Measurements from ENCODE around the gene COA3. TPM values are rescaled to one million over a fixed set of nuclear protein-coding genes. Genes with fewer than 3 reads are reported as not detected.
A peak's percentile ranks its signal among the peaks of the same experiment; 100 is the strongest.
"Not testable (repeated sequence)": the region's sequence is repeated elsewhere in the genome, so short reads cannot be mapped to it uniquely, and the experiment has no call there.

COA3 gene
- total RNA-seq, 1 donor from 2014 or later, result 39.5 TPM

DNA sequence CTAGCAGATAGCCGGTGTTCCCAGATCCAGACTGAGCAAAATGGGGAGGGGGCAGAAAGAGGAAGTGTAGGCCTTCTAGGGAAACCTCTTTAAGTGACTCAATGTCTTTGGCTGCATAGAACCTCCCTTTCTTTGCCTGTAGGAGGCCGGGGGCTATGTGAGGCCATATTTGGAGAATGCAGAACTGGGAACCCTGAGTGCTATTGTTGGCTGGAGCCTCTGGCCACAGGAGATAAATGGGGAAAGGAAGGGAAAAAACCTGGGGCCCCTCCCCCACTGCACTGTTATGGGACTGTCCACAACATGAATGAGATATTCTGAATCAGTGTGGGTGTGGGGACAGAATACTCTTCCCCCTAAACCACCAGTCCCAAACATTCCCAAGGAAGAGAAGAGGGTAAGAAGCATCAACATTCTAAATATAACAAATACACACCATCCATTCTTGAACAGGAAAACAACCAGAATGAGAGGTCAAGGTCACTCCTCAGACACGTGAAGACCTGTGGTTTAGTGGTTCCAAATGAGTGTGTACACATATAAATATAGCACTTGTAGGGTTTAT, 22.9 kb downstream of the COA3 start:
- Mint-ChIP-seq H3K27ac (ENCODE audit: unreplicated experiment) (no peak overlapping the region), H3K4me1 (ENCODE audit: low read depth) (peaks cover 44% of the 10 kb centered on the region), H3K36me3 (ENCODE audit: low read depth) (peaks cover 7% of the 10 kb centered on the region), H3K9me3 (ENCODE audit: low read depth) (no peaks in the 10 kb centered on the region), H3K27me3 (ENCODE audit: low read depth) (no peaks in the 10 kb centered on the region), H3K4me3 (ENCODE audit: unreplicated experiment) (no peak overlapping the region)
- DNase-seq (ENCODE audit: low spot score), result no peak
- TF ChIP-seq, protein P1, sequence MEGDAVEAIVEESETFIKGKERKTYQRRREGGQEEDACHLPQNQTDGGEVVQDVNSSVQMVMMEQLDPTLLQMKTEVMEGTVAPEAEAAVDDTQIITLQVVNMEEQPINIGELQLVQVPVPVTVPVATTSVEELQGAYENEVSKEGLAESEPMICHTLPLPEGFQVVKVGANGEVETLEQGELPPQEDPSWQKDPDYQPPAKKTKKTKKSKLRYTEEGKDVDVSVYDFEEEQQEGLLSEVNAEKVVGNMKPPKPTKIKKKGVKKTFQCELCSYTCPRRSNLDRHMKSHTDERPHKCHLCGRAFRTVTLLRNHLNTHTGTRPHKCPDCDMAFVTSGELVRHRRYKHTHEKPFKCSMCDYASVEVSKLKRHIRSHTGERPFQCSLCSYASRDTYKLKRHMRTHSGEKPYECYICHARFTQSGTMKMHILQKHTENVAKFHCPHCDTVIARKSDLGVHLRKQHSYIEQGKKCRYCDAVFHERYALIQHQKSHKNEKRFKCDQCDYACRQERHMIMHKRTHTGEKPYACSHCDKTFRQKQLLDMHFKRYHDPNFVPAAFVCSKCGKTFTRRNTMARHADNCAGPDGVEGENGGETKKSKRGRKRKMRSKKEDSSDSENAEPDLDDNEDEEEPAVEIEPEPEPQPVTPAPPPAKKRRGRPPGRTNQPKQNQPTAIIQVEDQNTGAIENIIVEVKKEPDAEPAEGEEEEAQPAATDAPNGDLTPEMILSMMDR (IDR thresholded peaks at IDR 0.05), result no peak

DNA sequence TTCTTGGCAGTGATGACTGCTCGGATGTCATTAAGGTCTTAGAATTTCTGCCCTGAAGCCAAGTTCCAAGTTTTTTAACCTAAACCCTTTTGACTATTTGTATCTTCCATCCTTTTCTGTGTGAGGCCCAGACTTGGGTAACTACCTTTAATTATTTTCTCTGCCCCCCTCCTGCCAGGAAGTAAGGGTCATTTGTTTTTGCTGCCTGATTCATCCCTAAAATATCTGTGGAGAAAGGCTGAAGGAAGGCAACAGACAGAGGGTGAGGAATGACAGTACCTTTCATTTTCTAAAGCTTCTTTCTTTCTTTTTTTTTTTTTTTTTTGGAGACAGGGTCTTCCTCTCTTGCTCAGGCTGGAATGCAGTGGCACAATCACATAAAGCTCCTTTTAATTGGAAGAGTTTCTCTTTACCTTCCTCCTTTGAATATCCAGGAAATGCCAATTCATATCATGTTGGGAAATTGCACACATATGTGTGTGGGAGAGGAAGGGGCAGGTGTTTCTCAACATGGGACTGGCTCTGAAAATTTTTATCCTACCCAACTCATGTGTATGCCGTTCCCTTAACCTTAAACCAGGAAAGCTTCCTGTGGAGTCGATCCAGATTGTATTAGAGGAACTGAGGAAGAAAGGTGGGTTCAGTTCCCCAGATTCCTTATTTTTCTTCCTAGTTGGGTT, 24.3 kb downstream of the COA3 start:
- Mint-ChIP-seq H3K36me3 (ENCODE audit: low read depth) (peaks cover 7% of the 10 kb centered on the region), H3K4me1 (ENCODE audit: low read depth) (peaks cover 35% of the 10 kb centered on the region), H3K27ac (ENCODE audit: unreplicated experiment) (peak overlapping the region; percentile 97)

DNA sequence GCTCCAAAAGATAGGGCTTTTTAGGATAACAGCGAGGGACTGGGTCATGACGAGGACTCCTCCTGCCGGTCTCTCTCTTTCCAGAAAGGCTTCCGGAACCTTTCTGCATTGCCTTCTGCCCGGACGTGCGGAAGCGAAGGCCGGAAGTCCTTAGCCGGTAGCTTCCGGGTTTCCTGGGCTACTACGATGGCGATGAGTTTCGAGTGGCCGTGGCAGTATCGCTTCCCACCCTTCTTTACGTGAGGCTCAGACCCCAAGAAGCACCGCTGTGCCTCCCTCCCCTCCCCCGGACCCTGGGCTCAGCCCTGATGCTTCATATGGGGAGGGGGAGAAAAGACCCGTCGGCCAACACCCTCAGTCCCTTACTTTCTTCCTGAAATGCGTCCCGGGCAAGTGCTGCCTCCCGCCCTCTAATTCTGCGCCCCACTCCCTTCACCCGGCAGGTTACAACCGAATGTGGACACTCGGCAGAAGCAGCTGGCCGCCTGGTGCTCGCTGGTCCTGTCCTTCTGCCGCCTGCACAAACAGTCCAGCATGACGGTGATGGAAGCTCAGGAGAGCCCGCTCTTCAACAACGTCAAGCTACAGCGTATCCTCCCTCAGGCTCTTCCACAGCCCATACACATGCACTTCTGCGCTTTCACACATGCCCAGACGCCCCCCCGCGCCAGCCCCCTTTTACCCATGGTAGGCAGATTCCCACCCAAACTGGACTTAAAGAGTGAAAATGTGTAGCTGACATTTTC, 25.0 kb downstream of the COA3 start, which contains the start of gene VPS25:
Gene VPS25 (plus strand): TSS at position 160 of the 746 bp plus-strand sequence. CDS start 27 bp downstream, at position 187.
- Mint-ChIP-seq H3K4me3 (ENCODE audit: unreplicated experiment) (peak within 1 kb of the TSS; percentile 100), H3K36me3 (ENCODE audit: low read depth) (peaks cover 5% of the 10 kb centered on the region), H3K27ac (ENCODE audit: unreplicated experiment) (peak within 1 kb of the TSS; percentile 97), H3K27me3 (ENCODE audit: low read depth) (no peaks in the 10 kb centered on the region), H3K9me3 (ENCODE audit: low read depth) (no peaks in the 10 kb centered on the region), H3K4me1 (ENCODE audit: low read depth) (peaks cover 35% of the 10 kb centered on the region)
- DNase-seq (ENCODE audit: low spot score), result no peak
- TF ChIP-seq, protein P1 (IDR thresholded peaks at IDR 0.05), result peak; percentile 53

More for the DNA sequence above, 24.3 kb downstream of the COA3 start:
- DNase-seq (ENCODE audit: low spot score), result no peak
- H3K27me3 Mint-ChIP-seq (ENCODE audit: low read depth), result no peaks in the 10 kb centered on the region
- peak overlapping the region; percentile 100 for H3K4me3 Mint-ChIP-seq (ENCODE audit: unreplicated experiment)
- H3K9me3 Mint-ChIP-seq (ENCODE audit: low read depth), result no peaks in the 10 kb centered on the region
- TF ChIP-seq, protein P1 (IDR thresholded peaks at IDR 0.05), result no peak

DNA sequence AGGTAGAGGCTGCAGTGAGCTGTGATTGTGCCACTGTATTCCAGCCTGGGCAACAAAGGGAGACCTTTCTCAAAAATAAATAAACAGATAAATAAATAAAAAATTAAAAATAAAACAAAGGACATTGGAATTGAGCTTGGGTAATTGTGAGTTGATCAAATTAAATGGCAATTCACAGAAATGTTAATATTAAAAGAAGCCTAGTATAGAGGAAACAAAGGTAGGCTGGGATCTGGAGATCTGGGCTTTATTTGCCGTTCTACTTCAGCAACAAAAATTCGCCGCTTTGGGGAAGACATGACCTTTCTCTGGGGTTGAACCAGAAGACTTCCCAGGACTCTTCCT, 25.6 kb downstream of the COA3 start:
- TF ChIP-seq, protein P1 (IDR thresholded peaks at IDR 0.05), result no peak
- no peaks in the 10 kb centered on the region for H3K27me3 Mint-ChIP-seq (ENCODE audit: low read depth)
- H3K4me3 Mint-ChIP-seq (ENCODE audit: unreplicated experiment), result peak overlapping the region; percentile 100
- DNase-seq (ENCODE audit: low spot score), result no peak
- H3K9me3 Mint-ChIP-seq (ENCODE audit: low read depth), result no peaks in the 10 kb centered on the region
- peaks cover 3% of the 10 kb centered on the region for H3K36me3 Mint-ChIP-seq (ENCODE audit: low read depth)
- peak overlapping the region; percentile 97 for H3K27ac Mint-ChIP-seq (ENCODE audit: unreplicated experiment)
- H3K4me1 Mint-ChIP-seq (ENCODE audit: low read depth), result peaks cover 35% of the 10 kb centered on the region

DNA sequence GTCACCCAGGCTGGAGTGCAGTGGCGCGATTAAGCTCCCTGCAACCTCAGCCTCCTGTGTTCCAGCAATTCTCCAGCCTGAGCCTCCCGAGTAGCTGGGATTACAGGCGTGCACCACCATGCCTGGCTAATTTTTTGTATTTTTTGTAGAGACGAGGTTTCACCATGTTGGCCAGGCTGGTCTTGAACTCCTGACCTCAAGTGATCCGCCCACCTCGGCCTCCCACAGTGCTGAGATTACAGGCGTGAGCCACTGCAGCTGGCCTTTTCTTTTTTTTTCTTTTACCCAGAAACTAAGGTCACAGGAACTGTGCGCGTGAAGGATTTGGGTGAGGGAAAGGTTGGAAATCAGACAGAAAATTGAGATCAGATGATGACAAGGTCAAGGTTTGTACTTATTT, 28.5 kb downstream of the COA3 start:
- H3K4me3 Mint-ChIP-seq (ENCODE audit: unreplicated experiment); H3K27ac Mint-ChIP-seq (ENCODE audit: unreplicated experiment); H3K9me3 Mint-ChIP-seq (ENCODE audit: low read depth); H3K27me3 Mint-ChIP-seq (ENCODE audit: low read depth); H3K36me3 Mint-ChIP-seq (ENCODE audit: low read depth); DNase-seq (ENCODE audit: low spot score): not testable (repeated sequence)
- peaks cover 27% of the 10 kb centered on the region for H3K4me1 Mint-ChIP-seq (ENCODE audit: low read depth)

DNA sequence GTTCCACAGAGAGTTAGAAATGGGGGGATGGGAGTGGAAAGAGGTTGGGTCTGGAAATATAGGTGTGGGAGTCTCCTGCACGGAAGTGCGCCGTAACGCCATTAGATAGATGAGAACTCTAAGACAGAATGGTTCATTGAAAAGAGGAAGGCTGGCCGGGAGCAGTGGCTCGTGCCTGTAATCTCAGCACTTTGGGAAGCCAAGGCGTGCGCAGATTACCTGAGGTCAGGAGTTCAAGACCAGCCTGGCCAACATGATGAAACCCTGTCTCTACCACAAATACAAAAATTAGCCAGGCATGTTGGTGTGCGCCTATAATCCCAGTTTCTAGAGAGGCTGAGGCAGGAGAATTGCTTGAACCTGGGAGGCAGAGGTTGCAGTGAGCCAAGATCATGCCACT, 30.5 kb downstream of the COA3 start:
- H3K27ac Mint-ChIP-seq (ENCODE audit: unreplicated experiment); H3K4me3 Mint-ChIP-seq (ENCODE audit: unreplicated experiment); H3K36me3 Mint-ChIP-seq (ENCODE audit: low read depth); DNase-seq (ENCODE audit: low spot score); H3K27me3 Mint-ChIP-seq (ENCODE audit: low read depth); H3K9me3 Mint-ChIP-seq (ENCODE audit: low read depth): not testable (repeated sequence)
- peaks cover 12% of the 10 kb centered on the region for H3K4me1 Mint-ChIP-seq (ENCODE audit: low read depth)
